Astrocyte of the cerebellum (primary cell): ENCODE measurements around the gene SMC3.

Experiments used
- DNase-seq: peaks from one replicate; pipeline ENCODE4 v3.0.0-alpha.2; 2011; ENCODE audit warnings: low read depth
- H3K4me3 ChIP-seq: 2 replicates; pipeline ENCODE4 v1.5.1; 2011; ENCODE audit warnings: mild to moderate bottlenecking, low read depth, low read length, moderate library complexity
- CTCF ChIP-seq: IDR thresholded peaks from 2 replicates; pipeline ENCODE4 v1.5.1; 2012; ENCODE audit warnings: low read length, low read depth, moderate library complexity, mild to moderate bottlenecking; ENCODE audit errors: missing control alignments
- in situ Hi-C: cut with HindIII; loops from 2 replicates; pipeline ENCODE4 v1.10.0; 2017; ENCODE audit warnings: low sequenced_read_pairs

SMC3 gene

GRCh38 chr10:110546077-110546476 lies 21.4 kb upstream of the SMC3 start:
- no peak for DNase-seq
- in situ Hi-C loops, result loop anchor here (5.0 kb wide), 1 partner anchor 44 kb away; no protein-coding TSS in a partner anchor
- no peak for TF ChIP-seq CTCF
- no peak overlapping the region for H3K4me3 ChIP-seq

DNA sequence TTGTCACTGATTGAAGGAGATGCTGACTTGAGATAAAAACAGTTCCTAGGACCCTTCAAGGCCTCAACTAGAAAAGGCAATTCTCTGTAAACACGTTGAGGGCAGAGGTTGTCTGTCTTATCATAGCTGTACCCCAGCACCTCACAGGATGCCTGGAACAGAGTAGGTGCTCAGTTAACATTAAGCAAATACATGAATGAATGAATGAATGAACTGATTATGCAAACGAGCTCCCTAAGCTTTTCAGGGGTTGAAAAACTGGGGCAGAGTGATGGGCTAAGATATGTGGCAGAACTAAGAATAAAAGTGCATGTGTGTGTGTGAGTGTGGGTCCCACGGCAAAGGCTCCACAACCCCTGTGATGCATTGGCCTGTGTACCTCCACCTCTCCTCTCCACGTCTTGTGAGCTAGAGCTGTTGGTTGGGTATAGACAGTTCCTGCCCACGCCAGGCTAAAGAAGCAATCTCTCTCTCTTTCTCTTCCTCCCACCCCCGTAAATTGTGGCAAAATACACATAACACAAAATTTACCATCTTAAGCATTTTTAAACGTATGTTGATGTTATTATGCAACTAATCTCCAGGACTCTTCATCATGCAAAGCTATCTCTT lies 20.9 kb upstream of the SMC3 start:
- no peak for DNase-seq
- in situ Hi-C loops, result loop anchor here (5.0 kb wide), 1 partner anchor 44 kb away; no protein-coding TSS in a partner anchor
- no peak for TF ChIP-seq CTCF
- H3K4me3 ChIP-seq, result no peak overlapping the region

DNA sequence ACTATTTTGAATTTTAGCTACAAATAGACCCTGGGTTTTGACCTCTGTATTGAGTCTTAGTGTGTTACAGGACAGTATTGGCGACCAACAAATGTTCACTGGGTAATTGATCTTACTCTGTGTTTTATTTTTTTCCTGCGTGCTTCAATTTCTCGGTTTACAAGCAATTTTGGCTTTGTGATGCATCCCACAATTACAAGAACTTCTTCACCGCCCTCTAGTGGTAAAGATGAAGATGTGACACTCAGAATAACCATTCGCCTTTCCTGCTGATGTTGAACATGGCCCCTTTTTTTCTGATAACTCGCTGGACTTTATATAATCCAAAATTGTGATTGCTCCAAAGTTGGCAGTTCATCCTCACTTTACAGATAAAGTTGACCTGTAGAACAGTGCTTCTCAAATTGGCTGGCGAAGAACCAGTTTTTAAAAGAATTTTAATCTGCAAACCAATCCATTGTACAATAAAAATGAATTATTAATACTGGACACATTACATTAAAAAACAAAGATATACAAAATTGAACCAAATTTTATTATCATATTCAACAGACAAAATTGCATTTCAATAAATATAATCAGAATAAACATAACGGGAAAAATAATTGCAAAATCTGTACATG lies 20.2 kb upstream of the SMC3 start:
- in situ Hi-C loops, result loop anchor here (5.0 kb wide), 1 partner anchor 45 kb away; no protein-coding TSS in a partner anchor
- TF ChIP-seq CTCF, result peak; percentile 74
- peak; percentile 59 for DNase-seq
- no peak overlapping the region for H3K4me3 ChIP-seq

DNA sequence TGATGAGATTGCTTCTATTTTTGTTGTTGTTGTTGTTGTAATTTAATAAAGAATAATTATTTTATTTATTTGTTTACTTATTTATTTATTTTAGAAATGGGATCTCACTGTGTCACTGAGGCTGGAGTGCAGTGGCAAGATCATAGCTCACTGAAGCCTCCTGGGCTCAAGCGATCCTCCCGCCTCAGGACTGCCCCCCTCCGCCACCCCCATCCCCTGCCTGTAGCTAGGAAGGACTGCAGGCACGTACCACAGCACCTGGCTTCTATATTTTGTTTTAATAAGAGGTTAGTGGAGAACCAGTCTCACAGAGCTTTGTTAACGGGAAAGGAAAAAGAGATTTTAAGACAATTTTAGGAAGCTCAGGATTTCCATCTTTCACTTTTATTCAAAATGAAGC lies 19.5 kb upstream of the SMC3 start:
- TF ChIP-seq CTCF, result no peak
- in situ Hi-C loops, result loop anchor here (5.0 kb wide), 1 partner anchor 46 kb away; no protein-coding TSS in a partner anchor
- no peak for DNase-seq
- H3K4me3 ChIP-seq, result no peak overlapping the region

GRCh38 chr10:110549211-110549610 lies 18.3 kb upstream of the SMC3 start:
- no peak overlapping the region for H3K4me3 ChIP-seq
- in situ Hi-C loops, result loop anchor here (5.0 kb wide), 1 partner anchor 47 kb away; no protein-coding TSS in a partner anchor
- no peak for TF ChIP-seq CTCF
- DNase-seq, result no peak

DNA sequence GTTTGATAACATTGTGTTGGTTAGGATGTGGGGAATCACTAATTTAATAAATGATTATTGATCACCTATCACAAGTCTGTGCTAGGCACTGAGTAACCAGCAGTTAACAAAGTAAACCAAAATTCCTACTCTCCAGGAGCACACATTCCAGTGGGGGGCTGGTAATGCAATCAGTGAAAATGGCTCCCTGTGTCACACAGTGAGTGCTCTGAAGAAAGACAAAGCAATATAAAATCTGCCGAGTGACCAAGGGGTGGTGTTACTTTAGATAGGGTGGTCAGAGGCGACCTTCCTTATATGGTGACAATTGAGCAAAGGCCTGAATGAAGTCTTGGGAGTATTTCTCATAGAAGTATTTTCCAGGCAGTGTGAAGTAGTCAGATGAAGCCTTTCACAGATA lies 13.6 kb upstream of the SMC3 start:
- TF ChIP-seq CTCF, result no peak
- DNase-seq, result no peak
- H3K4me3 ChIP-seq, result no peak overlapping the region
- in situ Hi-C loops, result no loop called here
